Stimulated activated CD8-positive, alpha-beta memory T cell treated with anti-CD3 and anti-CD28 coated beads, Interleukin-12 subunit alpha, Interleukin-12 subunit beta, amount 100 ng/mL, for 1 hour (primary cell): ENCODE results near the gene YBX1.
"Not testable (repeated sequence)": the region's sequence is repeated elsewhere in the genome, so short reads cannot be mapped to it uniquely, and the experiment has no call there.

ENCODE experiments used
- DNase-seq: peaks from one replicate; pipeline ENCODE4 v3.0.0-alpha.2; 2020; ENCODE audit warnings: low read depth

Gene YBX1

GRCh38 chr1:42748461-42749410 lies 66.5 kb downstream of the YBX1 start:
- DNase-seq = no peak

GRCh38 chr1:42750041-42750440 lies 67.8 kb downstream of the YBX1 start:
- DNase-seq = no peak

- not testable (repeated sequence) for DNase-seq
Observed at GRCh38 chr1:42751511-42752070, 69.4 kb downstream of the YBX1 start.

GRCh38 chr1:42752284-42752683 lies 70.1 kb downstream of the YBX1 start:
- DNase-seq = no peak

DNA sequence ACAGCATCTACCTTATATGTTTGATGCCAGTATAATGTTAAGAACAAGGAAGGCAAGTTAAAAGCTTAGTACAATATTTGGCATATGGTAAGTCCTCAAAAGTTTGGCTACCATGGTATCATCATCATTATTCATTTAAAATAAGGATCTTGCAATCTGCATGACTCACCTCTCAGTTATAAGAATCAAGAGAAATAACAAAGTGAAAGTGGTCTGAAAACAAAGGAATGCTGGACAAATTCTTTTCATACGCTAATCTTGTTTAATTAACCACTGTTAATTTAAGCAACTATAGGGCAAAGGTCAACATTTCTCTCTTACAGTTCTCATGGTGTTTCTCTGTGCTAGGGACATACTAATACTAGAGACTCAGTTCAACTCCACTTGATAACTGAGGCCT lies 70.9 kb downstream of the YBX1 start:
- no peak for DNase-seq
